HepG2 (cell line): ENCODE results near the gene KLHL5. TPM values are rescaled to one million over a fixed set of nuclear protein-coding genes. Genes with fewer than 3 reads are reported as not detected.

ENCODE experiments used
- HHEX ChIP-seq: IDR thresholded peaks from 2 replicates; pipeline ENCODE4 v1.6.1; 2016; ENCODE audit warnings: control low read depth
- KLF13 ChIP-seq: sonication (generic); formaldehyde crosslinking; IDR thresholded peaks from 2 replicates; pipeline ENCODE4 v1.4.0; 2020; ENCODE audit warnings: mild to moderate bottlenecking, missing genetic modification reagents
- NRL ChIP-seq: sonication (generic); formaldehyde crosslinking; IDR thresholded peaks from 2 replicates; pipeline ENCODE4 v1.5.0; 2020; ENCODE audit warnings: missing genetic modification reagents, mild to moderate bottlenecking, moderate library complexity, borderline replicate concordance
- REL ChIP-seq: sonication (generic); formaldehyde crosslinking; conservative IDR thresholded peaks from 2 replicates; pipeline ENCODE4 v1.8.0; 2022; ENCODE audit warnings: mild to moderate bottlenecking, missing genetic modification reagents, moderate library complexity
- SCMH1 ChIP-seq: sonication (generic); formaldehyde crosslinking; IDR thresholded peaks from 2 replicates; pipeline ENCODE4 v1.9.0; 2021; ENCODE audit warnings: missing genetic modification reagents, mild to moderate bottlenecking, borderline replicate concordance
- TGIF2 ChIP-seq: IDR thresholded peaks from 2 replicates; pipeline ENCODE4 v1.6.1; 2016; ENCODE audit warnings: control low read depth, missing compliant biosample characterization
- ZNF24 ChIP-seq: fragments of 450-650 bp; IDR thresholded peaks from 2 replicates; pipeline ENCODE4 v1.6.1; 2017; ENCODE audit warnings: antibody characterized with exemption, mild to moderate bottlenecking
- ZNF296 ChIP-seq: sonication (generic); formaldehyde crosslinking; conservative IDR thresholded peaks from 2 replicates; pipeline ENCODE4 v1.5.0; 2020; ENCODE audit warnings: mild to moderate bottlenecking, missing genetic modification reagents
- ZNF354B ChIP-seq: sonication (generic); formaldehyde crosslinking; IDR thresholded peaks from 2 replicates; pipeline ENCODE4 v1.8.0; 2022; ENCODE audit warnings: mild to moderate bottlenecking, missing genetic modification reagents
- ZNF510 ChIP-seq: sonication (generic); formaldehyde crosslinking; IDR thresholded peaks from 2 replicates; pipeline ENCODE4 v1.4.0; 2020; ENCODE audit warnings: low read depth, mild to moderate bottlenecking, missing genetic modification reagents
- ZNF556 ChIP-seq: sonication (generic); formaldehyde crosslinking; IDR thresholded peaks from 2 replicates; pipeline ENCODE4 v1.4.0; 2020; ENCODE audit warnings: mild to moderate bottlenecking, missing genetic modification reagents, borderline replicate concordance
- polyA plus RNA-seq, 8 experiments: library from polyadenylated mRNA; depleted of rRNA in 3 of 8; stranded (reverse) in 7 of 8; unstranded in 1 of 8; fragments of >200 nt; fragmentation: Illumina TruSeq in 4 of 8; extraction: Trizol in 4 of 8; gene quantifications; 2 replicates each; pipeline versions ENCODE4 v1.2.1 to v1.2.3, GENCODE V29; 2011 to 2016; ENCODE audit warnings: low read depth in 4 of 8, missing spikeins in 1 of 8, mixed read lengths in 1 of 8; ENCODE audit not compliant: insufficient read depth in 1 of 8
- total RNA-seq, 5 experiments: library from RNA; depleted of rRNA; stranded (reverse); fragments of >200 nt; fragmentation: Illumina TruSeq; extraction: Trizol; gene quantifications; 2 replicates each; pipeline ENCODE4 v1.2.3, GENCODE V29; 2016; ENCODE audit warnings: low read depth in 1 of 5
- TF ChIP-seq, protein P1 (sequence below): IDR thresholded peaks from 2 replicates; pipeline ENCODE4 v1.6.1; 2016; ENCODE audit warnings: mild to moderate bottlenecking
- TF ChIP-seq, protein P2 (sequence below): IDR thresholded peaks from 2 replicates; pipeline ENCODE4 v1.6.1; 2016; ENCODE audit warnings: low read depth, control low read depth
- TF ChIP-seq, protein P3 (sequence below): sonication (generic); formaldehyde crosslinking; IDR thresholded peaks from 2 replicates; pipeline ENCODE4 v1.4.0; 2020; ENCODE audit warnings: mild to moderate bottlenecking, missing genetic modification reagents
- TF ChIP-seq, protein P4 (sequence below): fragments of 450-650 bp; IDR thresholded peaks from 2 replicates; pipeline ENCODE4 v1.6.1; 2017; ENCODE audit warnings: mild to moderate bottlenecking
- TF ChIP-seq, protein P5 (sequence below): sonication (generic); formaldehyde crosslinking; IDR thresholded peaks from 2 replicates; pipeline ENCODE4 v1.8.1; 2023; ENCODE audit warnings: mild to moderate bottlenecking, inconsistent platforms, moderate library complexity, missing genetic modification reagents, borderline replicate concordance
- TF ChIP-seq, protein P6 (sequence below): sonication (generic); formaldehyde crosslinking; IDR thresholded peaks from 2 replicates; pipeline ENCODE4 v1.4.0; 2020; ENCODE audit warnings: missing genetic modification reagents, borderline replicate concordance

KLHL5 gene
- total and polyA plus RNA-seq, 2 of the 13 experiments (the other 11 are each of a cell fraction or from before 2014, with no cell fraction given): 36.2 to 38.7 TPM

DNA sequence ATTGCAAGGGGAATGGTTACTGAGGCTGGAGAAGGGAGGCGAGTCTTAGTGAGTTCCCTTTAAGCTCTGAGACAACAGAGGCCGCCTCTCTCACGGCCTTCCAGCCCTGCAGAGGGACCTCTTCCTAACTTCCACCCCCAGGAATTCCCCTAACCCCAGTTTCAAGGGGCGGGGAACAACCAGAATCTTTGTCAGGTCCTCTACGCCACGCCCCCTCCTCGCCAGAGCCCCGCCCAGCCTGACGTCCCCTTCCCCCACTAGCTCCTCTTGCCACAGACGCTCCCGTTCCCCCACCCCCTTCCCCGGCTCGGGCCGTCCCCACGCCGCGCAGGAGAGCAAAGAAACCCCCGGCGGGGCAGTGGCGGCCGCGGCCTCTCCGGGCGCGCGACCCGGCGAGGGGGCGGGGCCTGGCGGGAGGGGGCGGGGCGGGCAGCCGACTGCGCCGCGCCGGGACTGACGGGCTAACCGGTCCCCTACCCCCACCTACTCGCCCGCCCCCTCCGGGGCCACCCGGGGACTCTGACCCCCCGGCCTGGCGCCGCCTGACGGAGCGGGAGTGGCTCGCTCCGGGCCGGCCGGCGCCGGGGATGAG lies 17.6 kb upstream of the KLHL5 start (continued):
- TF ChIP-seq, protein P1, sequence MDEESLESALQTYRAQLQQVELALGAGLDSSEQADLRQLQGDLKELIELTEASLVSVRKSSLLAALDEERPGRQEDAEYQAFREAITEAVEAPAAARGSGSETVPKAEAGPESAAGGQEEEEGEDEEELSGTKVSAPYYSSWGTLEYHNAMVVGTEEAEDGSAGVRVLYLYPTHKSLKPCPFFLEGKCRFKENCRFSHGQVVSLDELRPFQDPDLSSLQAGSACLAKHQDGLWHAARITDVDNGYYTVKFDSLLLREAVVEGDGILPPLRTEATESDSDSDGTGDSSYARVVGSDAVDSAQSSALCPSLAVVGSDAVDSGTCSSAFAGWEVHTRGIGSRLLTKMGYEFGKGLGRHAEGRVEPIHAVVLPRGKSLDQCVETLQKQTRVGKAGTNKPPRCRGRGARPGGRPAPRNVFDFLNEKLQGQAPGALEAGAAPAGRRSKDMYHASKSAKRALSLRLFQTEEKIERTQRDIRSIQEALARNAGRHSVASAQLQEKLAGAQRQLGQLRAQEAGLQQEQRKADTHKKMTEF (CRISPR knock-in tag): no peak
- TF ChIP-seq, protein P2, sequence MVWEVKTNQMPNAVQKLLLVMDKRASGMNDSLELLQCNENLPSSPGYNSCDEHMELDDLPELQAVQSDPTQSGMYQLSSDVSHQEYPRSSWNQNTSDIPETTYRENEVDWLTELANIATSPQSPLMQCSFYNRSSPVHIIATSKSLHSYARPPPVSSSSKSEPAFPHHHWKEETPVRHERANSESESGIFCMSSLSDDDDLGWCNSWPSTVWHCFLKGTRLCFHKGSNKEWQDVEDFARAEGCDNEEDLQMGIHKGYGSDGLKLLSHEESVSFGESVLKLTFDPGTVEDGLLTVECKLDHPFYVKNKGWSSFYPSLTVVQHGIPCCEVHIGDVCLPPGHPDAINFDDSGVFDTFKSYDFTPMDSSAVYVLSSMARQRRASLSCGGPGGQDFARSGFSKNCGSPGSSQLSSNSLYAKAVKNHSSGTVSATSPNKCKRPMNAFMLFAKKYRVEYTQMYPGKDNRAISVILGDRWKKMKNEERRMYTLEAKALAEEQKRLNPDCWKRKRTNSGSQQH (CRISPR knock-in tag): 0 out of 2 replicates have a peak, but pooled peaks have one; percentile 28
- TF ChIP-seq ZNF556 (CRISPR knock-in tag) (0 out of 2 replicates have a peak, but pooled peaks have one; percentile 9), KLF13 (CRISPR knock-in tag) (no peak), ZNF354B (no peak), ZNF296 (CRISPR knock-in tag) (no peak), HHEX (no peak), ZNF510 (CRISPR knock-in tag) (no peak), TGIF2 (CRISPR knock-in tag) (0 out of 2 replicates have a peak, but pooled peaks have one; percentile 15), ZNF24 (no peak), SCMH1 (no peak), REL (CRISPR knock-in tag) (no peak), NRL (no peak)
- TF ChIP-seq, protein P3, sequence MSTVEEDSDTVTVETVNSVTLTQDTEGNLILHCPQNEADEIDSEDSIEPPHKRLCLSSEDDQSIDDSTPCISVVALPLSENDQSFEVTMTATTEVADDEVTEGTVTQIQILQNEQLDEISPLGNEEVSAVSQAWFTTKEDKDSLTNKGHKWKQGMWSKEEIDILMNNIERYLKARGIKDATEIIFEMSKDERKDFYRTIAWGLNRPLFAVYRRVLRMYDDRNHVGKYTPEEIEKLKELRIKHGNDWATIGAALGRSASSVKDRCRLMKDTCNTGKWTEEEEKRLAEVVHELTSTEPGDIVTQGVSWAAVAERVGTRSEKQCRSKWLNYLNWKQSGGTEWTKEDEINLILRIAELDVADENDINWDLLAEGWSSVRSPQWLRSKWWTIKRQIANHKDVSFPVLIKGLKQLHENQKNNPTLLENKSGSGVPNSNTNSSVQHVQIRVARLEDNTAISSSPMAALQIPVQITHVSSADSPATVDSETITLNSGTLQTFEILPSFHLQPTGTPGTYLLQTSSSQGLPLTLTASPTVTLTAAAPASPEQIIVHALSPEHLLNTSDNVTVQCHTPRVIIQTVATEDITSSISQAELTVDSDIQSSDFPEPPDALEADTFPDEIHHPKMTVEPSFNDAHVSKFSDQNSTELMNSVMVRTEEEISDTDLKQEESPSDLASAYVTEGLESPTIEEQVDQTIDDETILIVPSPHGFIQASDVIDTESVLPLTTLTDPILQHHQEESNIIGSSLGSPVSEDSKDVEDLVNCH (CRISPR knock-in tag): no peak
- TF ChIP-seq, protein P4, sequence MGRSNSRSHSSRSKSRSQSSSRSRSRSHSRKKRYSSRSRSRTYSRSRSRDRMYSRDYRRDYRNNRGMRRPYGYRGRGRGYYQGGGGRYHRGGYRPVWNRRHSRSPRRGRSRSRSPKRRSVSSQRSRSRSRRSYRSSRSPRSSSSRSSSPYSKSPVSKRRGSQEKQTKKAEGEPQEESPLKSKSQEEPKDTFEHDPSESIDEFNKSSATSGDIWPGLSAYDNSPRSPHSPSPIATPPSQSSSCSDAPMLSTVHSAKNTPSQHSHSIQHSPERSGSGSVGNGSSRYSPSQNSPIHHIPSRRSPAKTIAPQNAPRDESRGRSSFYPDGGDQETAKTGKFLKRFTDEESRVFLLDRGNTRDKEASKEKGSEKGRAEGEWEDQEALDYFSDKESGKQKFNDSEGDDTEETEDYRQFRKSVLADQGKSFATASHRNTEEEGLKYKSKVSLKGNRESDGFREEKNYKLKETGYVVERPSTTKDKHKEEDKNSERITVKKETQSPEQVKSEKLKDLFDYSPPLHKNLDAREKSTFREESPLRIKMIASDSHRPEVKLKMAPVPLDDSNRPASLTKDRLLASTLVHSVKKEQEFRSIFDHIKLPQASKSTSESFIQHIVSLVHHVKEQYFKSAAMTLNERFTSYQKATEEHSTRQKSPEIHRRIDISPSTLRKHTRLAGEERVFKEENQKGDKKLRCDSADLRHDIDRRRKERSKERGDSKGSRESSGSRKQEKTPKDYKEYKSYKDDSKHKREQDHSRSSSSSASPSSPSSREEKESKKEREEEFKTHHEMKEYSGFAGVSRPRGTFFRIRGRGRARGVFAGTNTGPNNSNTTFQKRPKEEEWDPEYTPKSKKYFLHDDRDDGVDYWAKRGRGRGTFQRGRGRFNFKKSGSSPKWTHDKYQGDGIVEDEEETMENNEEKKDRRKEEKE: no peak
- TF ChIP-seq, protein P5, sequence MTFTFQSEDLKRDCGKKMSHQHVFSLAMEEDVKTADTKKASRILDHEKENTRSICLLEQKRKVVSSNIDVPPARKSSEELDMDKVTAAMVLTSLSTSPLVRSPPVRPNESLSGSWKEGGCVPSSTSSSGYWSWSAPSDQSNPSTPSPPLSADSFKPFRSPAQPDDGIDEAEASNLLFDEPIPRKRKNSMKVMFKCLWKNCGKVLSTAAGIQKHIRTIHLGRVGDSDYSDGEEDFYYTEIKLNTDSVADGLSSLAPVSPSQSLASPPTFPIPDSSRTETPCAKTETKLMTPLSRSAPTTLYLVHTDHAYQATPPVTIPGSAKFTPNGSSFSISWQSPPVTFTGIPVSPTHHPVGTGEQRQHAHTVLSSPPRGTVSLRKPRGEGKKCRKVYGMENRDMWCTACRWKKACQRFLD: no peak
- TF ChIP-seq, protein P6, sequence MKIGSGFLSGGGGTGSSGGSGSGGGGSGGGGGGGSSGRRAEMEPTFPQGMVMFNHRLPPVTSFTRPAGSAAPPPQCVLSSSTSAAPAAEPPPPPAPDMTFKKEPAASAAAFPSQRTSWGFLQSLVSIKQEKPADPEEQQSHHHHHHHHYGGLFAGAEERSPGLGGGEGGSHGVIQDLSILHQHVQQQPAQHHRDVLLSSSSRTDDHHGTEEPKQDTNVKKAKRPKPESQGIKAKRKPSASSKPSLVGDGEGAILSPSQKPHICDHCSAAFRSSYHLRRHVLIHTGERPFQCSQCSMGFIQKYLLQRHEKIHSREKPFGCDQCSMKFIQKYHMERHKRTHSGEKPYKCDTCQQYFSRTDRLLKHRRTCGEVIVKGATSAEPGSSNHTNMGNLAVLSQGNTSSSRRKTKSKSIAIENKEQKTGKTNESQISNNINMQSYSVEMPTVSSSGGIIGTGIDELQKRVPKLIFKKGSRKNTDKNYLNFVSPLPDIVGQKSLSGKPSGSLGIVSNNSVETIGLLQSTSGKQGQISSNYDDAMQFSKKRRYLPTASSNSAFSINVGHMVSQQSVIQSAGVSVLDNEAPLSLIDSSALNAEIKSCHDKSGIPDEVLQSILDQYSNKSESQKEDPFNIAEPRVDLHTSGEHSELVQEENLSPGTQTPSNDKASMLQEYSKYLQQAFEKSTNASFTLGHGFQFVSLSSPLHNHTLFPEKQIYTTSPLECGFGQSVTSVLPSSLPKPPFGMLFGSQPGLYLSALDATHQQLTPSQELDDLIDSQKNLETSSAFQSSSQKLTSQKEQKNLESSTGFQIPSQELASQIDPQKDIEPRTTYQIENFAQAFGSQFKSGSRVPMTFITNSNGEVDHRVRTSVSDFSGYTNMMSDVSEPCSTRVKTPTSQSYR (CRISPR knock-in tag): peak; percentile 76
